Loucy (cell line): ENCODE measurements around the gene ZSCAN5A.

ENCODE experiments used
- H2AFZ ChIP-seq: fragments of 200-600 bp; sonication (generic); 2 replicates; pipeline ENCODE4 v1.6.0; 2016; ENCODE audit warnings: antibody characterized with exemption, mild to moderate bottlenecking, low read length, moderate library complexity
- H3F3A ChIP-seq: fragments of 200-600 bp; 2 replicates; pipeline ENCODE4 v1.6.0; 2016; ENCODE audit warnings: antibody characterized with exemption, low read depth, mild to moderate bottlenecking
- H3K27me3 ChIP-seq: fragments of 200-600 bp; sonication (generic); 2 replicates; pipeline ENCODE4 v1.6.1; 2014; ENCODE audit warnings: low read length, mild to moderate bottlenecking; ENCODE audit not compliant: insufficient read depth, poor library complexity, severe bottlenecking
- H3K36me3 ChIP-seq: fragments of 200-600 bp; sonication (generic); 2 replicates; pipeline ENCODE4 v1.6.1; 2016; ENCODE audit warnings: low read length; ENCODE audit not compliant: insufficient read depth
- H3K4me1 ChIP-seq: fragments of 200-600 bp; sonication (generic); 2 replicates; pipeline ENCODE4 v1.5.1; 2014; ENCODE audit warnings: low read length, mild to moderate bottlenecking; ENCODE audit not compliant: insufficient read depth, poor library complexity, severe bottlenecking
- H3K4me2 ChIP-seq: fragments of 200-600 bp; sonication (generic); 2 replicates; pipeline ENCODE4 v1.6.0; 2014; ENCODE audit warnings: antibody characterized with exemption, low read length, low read depth, mild to moderate bottlenecking; ENCODE audit not compliant: poor library complexity, severe bottlenecking
- H3K4me3 ChIP-seq: fragments of 200-600 bp; sonication (generic); 2 replicates; pipeline ENCODE4 v1.5.1; 2014; ENCODE audit warnings: low read length, mild to moderate bottlenecking, mixed read lengths; ENCODE audit not compliant: poor library complexity, severe bottlenecking
- H3K79me2 ChIP-seq: fragments of 200-600 bp; sonication (generic); 2 replicates; pipeline ENCODE4 v1.6.1; 2014; ENCODE audit warnings: low read length; ENCODE audit not compliant: insufficient read depth
- H3K9ac ChIP-seq: fragments of 200-600 bp; sonication (generic); 2 replicates; pipeline ENCODE4 v1.6.0; 2014; ENCODE audit warnings: mild to moderate bottlenecking, low read depth, low read length, moderate library complexity; ENCODE audit not compliant: poor library complexity, severe bottlenecking
- H3K9me2 ChIP-seq: fragments of 200-600 bp; sonication (generic); replicated peaks from 2 replicates; pipeline ENCODE4 v1.6.1; 2016; ENCODE audit warnings: low read depth, low read length, mixed read lengths
- H3K9me3 ChIP-seq: fragments of 200-600 bp; sonication (generic); 2 replicates; pipeline ENCODE4 v1.6.1; 2014; ENCODE audit warnings: mild to moderate bottlenecking, antibody characterized with exemption, low read length, low read depth; ENCODE audit not compliant: insufficient read depth
- H4K20me1 ChIP-seq: fragments of 200-600 bp; sonication (generic); 2 replicates; pipeline ENCODE4 v1.6.0; 2014; ENCODE audit warnings: antibody characterized with exemption, low read length, mild to moderate bottlenecking; ENCODE audit not compliant: insufficient read depth, poor library complexity, severe bottlenecking
- CTCF ChIP-seq: fragments of 200-600 bp; sonication (generic); conservative IDR thresholded peaks from 2 replicates; pipeline ENCODE4 v1.5.1; 2014; ENCODE audit warnings: mild to moderate bottlenecking, antibody characterized with exemption, low read length
- EZH2phosphoT487 ChIP-seq: fragments of 200-600 bp; IDR thresholded peaks from 2 replicates; pipeline ENCODE4 v1.6.1; 2018; ENCODE audit warnings: antibody characterized with exemption, mild to moderate bottlenecking, moderate library complexity, borderline replicate concordance

The ZSCAN5A gene

GRCh38 chr19:56261145-56261544, 53.5 kb downstream of the ZSCAN5A start:
- Histone ChIP-seq H3K79me2 (no peaks in the 10 kb centered on the region), H3K9me3 (no peaks in the 10 kb centered on the region), H4K20me1 (no peaks in the 10 kb centered on the region), H2AFZ (no peak overlapping the region), H3K4me3 (no peak overlapping the region), H3F3A (no peaks in the 10 kb centered on the region), H3K4me2 (no peak overlapping the region), H3K36me3 (no peaks in the 10 kb centered on the region), H3K4me1 (no peaks in the 10 kb centered on the region), H3K27me3 (no peaks in the 10 kb centered on the region), H3K9ac (no peak overlapping the region), H3K9me2 (no peaks in the 10 kb centered on the region)
- TF ChIP-seq EZH2phosphoT487, result no peak
- no peak for TF ChIP-seq CTCF

- Histone ChIP-seq H3K9me2 (no peaks in the 10 kb centered on the region), H3K36me3 (no peaks in the 10 kb centered on the region), H3K4me2 (no peak overlapping the region), H3K9me3 (no peaks in the 10 kb centered on the region), H4K20me1 (no peaks in the 10 kb centered on the region), H3F3A (no peaks in the 10 kb centered on the region), H3K79me2 (no peaks in the 10 kb centered on the region), H3K9ac (no peak overlapping the region), H3K27me3 (no peaks in the 10 kb centered on the region), H2AFZ (no peak overlapping the region), H3K4me1 (no peaks in the 10 kb centered on the region), H3K4me3 (no peak overlapping the region)
- TF ChIP-seq CTCF (no peak), EZH2phosphoT487 (no peak)
Measured at GRCh38 chr19:56258272-56258671, 56.4 kb downstream of the ZSCAN5A start.

- Histone ChIP-seq H3K4me1 (no peaks in the 10 kb centered on the region), H3K9me3 (no peaks in the 10 kb centered on the region), H4K20me1 (no peaks in the 10 kb centered on the region), H2AFZ (no peak overlapping the region), H3K9ac (no peak overlapping the region), H3K4me3 (no peak overlapping the region), H3K4me2 (no peak overlapping the region), H3K9me2 (no peaks in the 10 kb centered on the region), H3F3A (no peaks in the 10 kb centered on the region), H3K36me3 (no peaks in the 10 kb centered on the region), H3K79me2 (no peaks in the 10 kb centered on the region), H3K27me3 (no peaks in the 10 kb centered on the region)
- TF ChIP-seq EZH2phosphoT487 (no peak), CTCF (peak; percentile 60)
Measured at GRCh38 chr19:56253737-56254136, 60.9 kb downstream of the ZSCAN5A start.
